Measurements from ENCODE around the gene OR6C6.

- TF ChIP-seq, protein P1, sequence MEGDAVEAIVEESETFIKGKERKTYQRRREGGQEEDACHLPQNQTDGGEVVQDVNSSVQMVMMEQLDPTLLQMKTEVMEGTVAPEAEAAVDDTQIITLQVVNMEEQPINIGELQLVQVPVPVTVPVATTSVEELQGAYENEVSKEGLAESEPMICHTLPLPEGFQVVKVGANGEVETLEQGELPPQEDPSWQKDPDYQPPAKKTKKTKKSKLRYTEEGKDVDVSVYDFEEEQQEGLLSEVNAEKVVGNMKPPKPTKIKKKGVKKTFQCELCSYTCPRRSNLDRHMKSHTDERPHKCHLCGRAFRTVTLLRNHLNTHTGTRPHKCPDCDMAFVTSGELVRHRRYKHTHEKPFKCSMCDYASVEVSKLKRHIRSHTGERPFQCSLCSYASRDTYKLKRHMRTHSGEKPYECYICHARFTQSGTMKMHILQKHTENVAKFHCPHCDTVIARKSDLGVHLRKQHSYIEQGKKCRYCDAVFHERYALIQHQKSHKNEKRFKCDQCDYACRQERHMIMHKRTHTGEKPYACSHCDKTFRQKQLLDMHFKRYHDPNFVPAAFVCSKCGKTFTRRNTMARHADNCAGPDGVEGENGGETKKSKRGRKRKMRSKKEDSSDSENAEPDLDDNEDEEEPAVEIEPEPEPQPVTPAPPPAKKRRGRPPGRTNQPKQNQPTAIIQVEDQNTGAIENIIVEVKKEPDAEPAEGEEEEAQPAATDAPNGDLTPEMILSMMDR (IDR thresholded peaks at IDR 0.05), result no peak
- TF ChIP-seq POLR2A (IDR thresholded peaks at IDR 0.05), result no peak
These were observed 39.6 kb upstream of the OR6C6 start for GRCh38 chr12:55336002-55336401.
